Activated naive CD4-positive, alpha-beta T cell treated with anti-CD3 and anti-CD28 coated beads for 36 hours (primary cell): ENCODE results near the gene TRDN. TPM values are rescaled to one million over a fixed set of nuclear protein-coding genes. Genes with fewer than 3 reads are reported as not detected.

ENCODE experiments used
- CTCF ChIA-PET: fragments of 350-600 bp; sonication (Branson Sonifier 250); formaldehyde crosslinking; loops from one replicate; lab custom pipeline; 2021; ENCODE audit warnings: antibody characterized with exemption; lab: Charles Lee
- DNase-seq: peaks from one replicate; pipeline ENCODE4 v3.0.0-alpha.2; 2020
- H3K27ac Mint-ChIP-seq: one replicate; pipeline ENCODE4 v1.8.0; 2021; ENCODE audit warnings: mild to moderate bottlenecking, mixed read lengths
- H3K27me3 Mint-ChIP-seq: one replicate; pipeline ENCODE4 v1.8.0; 2021; ENCODE audit warnings: low read depth, mixed read lengths
- H3K36me3 Mint-ChIP-seq: one replicate; pipeline ENCODE4 v1.8.0; 2021; ENCODE audit warnings: low read depth, mixed read lengths
- H3K4me1 Mint-ChIP-seq: one replicate; pipeline ENCODE4 v1.8.0; 2021; ENCODE audit warnings: low read depth, mixed read lengths
- H3K4me3 Mint-ChIP-seq: one replicate; pipeline ENCODE4 v1.8.0; 2021; ENCODE audit warnings: mild to moderate bottlenecking, moderate library complexity, mixed read lengths
- H3K9me3 Mint-ChIP-seq: one replicate; pipeline ENCODE4 v1.8.0; 2021; ENCODE audit warnings: mixed read lengths
- intact Hi-C: fragments of 100-400 bp; cut with micrococcal nuclease; formaldehyde crosslinking; loops from one replicate; pipeline ENCODE4 v1.15.1; 2023
- total RNA-seq, 2 experiments: library from RNA; stranded (reverse); gene quantifications; one replicate each; pipeline ENCODE4 v1.2.3, GENCODE V29; 2021

The TRDN gene
- total RNA-seq, 2 experiments from 2014 or later = not detected

DNA sequence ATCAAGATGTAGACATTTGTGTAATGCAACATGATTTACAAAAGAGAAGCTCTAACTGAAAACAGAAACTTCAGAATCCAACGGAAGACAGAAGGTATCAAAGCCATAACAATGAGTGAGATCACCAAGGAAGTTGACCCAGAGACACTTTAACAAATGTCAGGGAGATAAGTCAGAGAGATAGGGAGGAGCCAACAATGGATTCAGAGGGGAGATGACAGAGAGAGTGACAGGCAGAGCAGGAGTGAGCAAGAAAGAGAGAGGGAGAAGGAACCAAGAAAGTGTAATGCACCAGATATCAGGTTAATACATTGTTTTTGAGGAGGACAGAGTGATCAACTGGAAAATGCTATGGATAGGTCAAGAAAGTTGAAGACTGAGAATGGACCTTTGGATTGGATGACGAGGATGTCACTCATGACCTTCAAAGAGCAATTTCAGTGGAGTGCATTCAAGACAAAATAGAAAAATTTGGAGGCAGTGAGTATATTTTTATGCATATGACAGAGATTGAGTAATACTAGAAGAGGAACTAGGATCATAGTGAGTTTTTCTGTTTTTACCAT, 86.6 kb downstream of the TRDN start:
- intact Hi-C loops = no loop called here
- no peak overlapping the region for H3K4me3 Mint-ChIP-seq
- no peak overlapping the region for H3K27ac Mint-ChIP-seq
- DNase-seq = no peak
- H3K36me3 Mint-ChIP-seq = no peaks in the 10 kb centered on the region
- no peaks in the 10 kb centered on the region for H3K4me1 Mint-ChIP-seq
- H3K9me3 Mint-ChIP-seq = no peaks in the 10 kb centered on the region
- CTCF ChIA-PET = no interaction called here
- H3K27me3 Mint-ChIP-seq = no peaks in the 10 kb centered on the region

DNA sequence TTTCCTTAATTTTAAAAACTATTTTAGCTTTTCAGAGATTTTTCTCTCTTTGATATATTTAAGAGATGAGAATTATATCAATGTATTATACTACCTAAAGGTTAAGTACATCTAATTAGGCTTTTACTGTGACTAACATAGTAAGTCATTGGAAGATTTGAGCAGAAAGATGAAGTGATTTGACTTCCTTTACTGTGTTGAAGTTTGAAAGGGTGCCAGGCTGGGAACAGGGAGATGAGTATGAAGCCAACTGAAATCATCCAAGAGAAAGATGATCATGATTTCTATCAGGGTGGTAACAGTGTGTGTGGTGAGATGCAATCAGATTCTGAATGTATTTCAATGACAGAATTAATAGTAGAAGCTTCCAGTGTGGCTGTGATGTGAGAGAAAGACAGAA, 87.3 kb downstream of the TRDN start:
- H3K4me1 Mint-ChIP-seq = no peaks in the 10 kb centered on the region
- no peak overlapping the region for H3K27ac Mint-ChIP-seq
- no peak overlapping the region for H3K4me3 Mint-ChIP-seq
- CTCF ChIA-PET = no interaction called here
- no peak for DNase-seq
- H3K9me3 Mint-ChIP-seq = no peaks in the 10 kb centered on the region
- H3K36me3 Mint-ChIP-seq = no peaks in the 10 kb centered on the region
- H3K27me3 Mint-ChIP-seq = no peaks in the 10 kb centered on the region
- intact Hi-C loops = no loop called here

DNA sequence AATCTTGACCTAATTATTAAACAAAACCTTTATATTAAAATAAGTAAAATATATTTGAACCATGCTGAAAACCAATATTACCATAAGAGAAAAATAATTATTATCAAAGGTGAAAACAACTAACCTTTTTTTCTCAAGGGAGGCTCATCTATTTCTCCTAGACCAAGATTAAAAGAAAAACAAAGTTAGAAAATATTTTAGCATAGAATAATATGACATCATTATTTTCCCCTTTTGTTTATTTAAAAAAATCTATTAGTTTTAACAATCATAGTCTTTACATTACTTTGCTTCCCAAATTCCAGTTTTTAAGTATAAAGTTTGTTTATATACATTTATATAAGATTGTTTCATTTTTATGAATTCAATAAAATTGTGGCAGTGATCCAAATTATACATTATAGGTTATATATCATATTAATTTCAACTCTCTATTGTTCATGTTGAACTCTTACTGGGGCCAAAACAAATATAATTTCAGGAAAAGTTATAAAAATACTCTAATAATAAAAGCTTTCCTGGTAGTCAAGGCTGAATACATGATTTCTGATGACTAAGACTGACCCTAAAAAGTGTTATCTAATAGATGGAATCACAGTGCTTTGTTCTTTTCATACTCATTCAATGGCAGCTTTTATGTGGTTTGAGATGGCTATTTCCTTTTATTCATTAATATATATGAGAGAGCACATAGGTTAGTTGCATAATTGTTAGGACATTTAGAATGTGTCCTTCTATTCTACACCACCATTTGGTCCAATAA, 89.4 kb downstream of the TRDN start:
- H3K9me3 Mint-ChIP-seq = no peaks in the 10 kb centered on the region
- no peak overlapping the region for H3K27ac Mint-ChIP-seq
- no peak for DNase-seq
- no peak overlapping the region for H3K4me3 Mint-ChIP-seq
- H3K27me3 Mint-ChIP-seq = no peaks in the 10 kb centered on the region
- no peaks in the 10 kb centered on the region for H3K4me1 Mint-ChIP-seq
- no peaks in the 10 kb centered on the region for H3K36me3 Mint-ChIP-seq
- CTCF ChIA-PET = no interaction called here
- intact Hi-C loops = no loop called here

DNA sequence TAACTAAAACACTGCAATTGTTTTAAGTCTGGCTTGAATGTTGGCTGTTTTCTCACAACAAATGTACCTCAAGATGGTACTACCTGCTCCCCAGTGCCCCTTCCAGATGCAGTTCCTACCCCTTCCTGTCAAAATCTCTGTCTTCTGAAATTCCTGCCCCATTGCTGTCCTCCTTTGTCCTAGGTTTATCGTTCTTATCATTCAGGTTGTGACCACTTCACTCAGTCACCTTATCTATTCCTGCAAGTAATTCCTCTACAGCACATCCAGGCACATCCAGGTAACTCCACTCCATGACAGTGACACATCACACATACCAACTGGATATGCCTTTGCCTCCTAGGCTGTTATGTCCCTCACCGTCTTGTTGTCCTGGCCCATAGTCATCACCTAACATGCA, 90.2 kb downstream of the TRDN start:
- H3K4me3 Mint-ChIP-seq = no peak overlapping the region
- CTCF ChIA-PET = no interaction called here
- intact Hi-C loops = no loop called here
- H3K36me3 Mint-ChIP-seq = no peaks in the 10 kb centered on the region
- H3K27ac Mint-ChIP-seq = no peak overlapping the region
- no peak for DNase-seq
- no peaks in the 10 kb centered on the region for H3K9me3 Mint-ChIP-seq
- H3K4me1 Mint-ChIP-seq = no peaks in the 10 kb centered on the region
- no peaks in the 10 kb centered on the region for H3K27me3 Mint-ChIP-seq

DNA sequence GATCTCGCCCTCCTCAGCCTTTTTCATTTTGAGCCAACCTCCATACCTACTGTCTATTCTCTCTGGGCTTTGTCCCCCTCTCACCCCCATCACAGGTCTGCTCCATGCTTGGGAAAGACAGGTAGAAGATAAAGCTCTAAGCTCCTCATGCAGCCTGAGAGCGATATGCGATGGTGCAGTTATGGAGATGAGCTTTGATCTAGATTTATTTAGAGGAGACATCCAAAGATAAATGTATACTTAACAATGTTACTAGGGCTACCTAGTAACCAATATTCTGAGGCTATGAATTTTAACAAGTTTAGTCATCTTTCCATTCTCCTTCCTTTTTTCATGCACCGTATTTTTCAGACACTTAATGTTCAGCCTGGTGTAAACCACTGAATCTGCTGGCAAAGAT, 95.3 kb downstream of the TRDN start:
- Mint-ChIP-seq H3K27me3 (no peaks in the 10 kb centered on the region), H3K4me1 (no peaks in the 10 kb centered on the region), H3K9me3 (no peaks in the 10 kb centered on the region), H3K4me3 (no peak overlapping the region), H3K27ac (no peak overlapping the region), H3K36me3 (no peaks in the 10 kb centered on the region)
- intact Hi-C loops = no loop called here
- CTCF ChIA-PET = no interaction called here
- no peak for DNase-seq

DNA sequence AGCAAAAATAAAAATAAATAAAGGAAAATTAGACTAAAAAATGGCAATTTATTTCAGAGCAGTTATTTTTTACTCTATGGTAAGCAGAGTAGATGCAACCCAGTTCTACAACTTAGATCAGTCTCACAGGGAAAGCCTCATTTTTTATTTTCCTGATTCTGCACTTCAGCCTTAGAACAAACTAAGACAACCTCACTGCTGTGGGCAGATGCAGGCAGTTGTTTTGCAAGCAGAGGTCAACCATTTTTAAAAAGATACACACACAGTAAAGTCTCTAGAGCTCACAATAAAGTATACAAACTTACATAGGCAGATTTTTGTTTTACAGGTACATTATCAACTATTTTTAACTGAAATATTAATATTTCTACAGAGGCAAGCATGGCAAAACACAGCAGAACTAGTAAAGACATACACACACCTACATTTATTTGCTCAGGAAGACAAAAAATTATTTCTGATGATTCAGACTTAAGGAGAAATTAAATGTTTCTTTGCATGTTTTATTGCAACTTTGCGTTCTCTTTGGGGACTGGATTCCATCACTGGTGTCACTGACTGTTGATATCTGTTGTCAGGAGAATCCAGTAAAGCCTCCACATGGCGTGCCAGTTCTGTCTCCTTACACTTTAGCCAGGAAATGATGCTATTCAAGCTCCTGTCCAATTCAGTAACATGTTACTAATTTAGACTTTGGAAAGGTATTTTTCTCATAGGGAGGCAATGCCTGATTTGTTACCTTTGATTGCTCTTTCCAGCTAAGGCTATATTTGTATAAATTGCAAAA, 102.7 kb downstream of the TRDN start:
- CTCF ChIA-PET = no interaction called here
- no peaks in the 10 kb centered on the region for H3K27me3 Mint-ChIP-seq

DNA sequence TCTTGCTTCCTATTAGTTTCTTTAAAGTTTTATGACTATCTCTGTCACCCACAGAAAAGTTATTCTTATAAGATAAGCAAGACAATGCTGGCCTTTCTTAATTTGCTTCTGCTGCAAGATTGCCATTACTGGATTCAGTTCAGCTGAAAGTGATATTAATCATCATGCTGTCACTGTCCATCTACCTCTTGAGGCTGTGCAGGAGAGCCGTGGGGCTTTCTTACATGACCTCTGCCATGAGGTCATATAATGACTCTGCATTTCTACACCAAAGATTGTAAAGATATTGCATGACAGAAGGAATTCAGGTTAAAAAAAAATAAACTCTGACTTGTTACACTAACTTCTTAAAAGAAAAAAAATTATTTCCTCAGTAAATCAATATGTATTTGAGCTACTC, 106.9 kb downstream of the TRDN start:
- CTCF ChIA-PET = interaction anchor here (0.6 to 0.7 kb wide), 2 partner anchors 208 to 1833 kb away, joined by 3 read pairs; no protein-coding TSS in a partner anchor
- no peak for DNase-seq
- Mint-ChIP-seq H3K27ac (no peak overlapping the region), H3K9me3 (no peaks in the 10 kb centered on the region), H3K4me1 (no peaks in the 10 kb centered on the region), H3K4me3 (no peak overlapping the region), H3K27me3 (no peaks in the 10 kb centered on the region), H3K36me3 (no peaks in the 10 kb centered on the region)
- intact Hi-C loops = no loop called here

More for the DNA sequence above, 102.7 kb downstream of the TRDN start:
- Mint-ChIP-seq H3K4me1 (no peaks in the 10 kb centered on the region), H3K4me3 (no peak overlapping the region), H3K36me3 (no peaks in the 10 kb centered on the region), H3K9me3 (no peaks in the 10 kb centered on the region), H3K27ac (no peak overlapping the region)
- no peak for DNase-seq
- intact Hi-C loops = no loop called here

DNA sequence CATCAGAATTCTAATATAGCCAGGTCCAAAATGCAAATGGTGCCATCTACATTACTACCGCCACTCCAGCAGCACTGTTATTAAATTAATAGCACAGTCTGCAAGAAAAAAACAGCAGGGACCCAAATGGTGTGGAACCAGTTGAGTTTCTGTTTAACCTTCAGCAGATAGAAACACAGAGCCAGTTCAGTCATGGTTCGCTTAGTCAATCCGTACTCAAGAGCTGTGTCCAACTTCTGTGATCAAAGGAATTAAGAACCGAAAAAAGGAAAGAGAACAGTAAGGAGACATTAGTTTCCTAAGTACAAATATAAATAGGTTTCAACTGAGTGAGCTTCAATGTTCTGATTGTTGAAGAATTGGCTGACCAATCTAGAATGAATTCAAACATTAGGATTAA, 107.7 kb downstream of the TRDN start:
- CTCF ChIA-PET = no interaction called here
- H3K4me1 Mint-ChIP-seq = no peaks in the 10 kb centered on the region
- no peak overlapping the region for H3K4me3 Mint-ChIP-seq
- no peak for DNase-seq
- no peaks in the 10 kb centered on the region for H3K36me3 Mint-ChIP-seq
- intact Hi-C loops = no loop called here
- no peak overlapping the region for H3K27ac Mint-ChIP-seq
- H3K9me3 Mint-ChIP-seq = no peaks in the 10 kb centered on the region
- H3K27me3 Mint-ChIP-seq = no peaks in the 10 kb centered on the region

DNA sequence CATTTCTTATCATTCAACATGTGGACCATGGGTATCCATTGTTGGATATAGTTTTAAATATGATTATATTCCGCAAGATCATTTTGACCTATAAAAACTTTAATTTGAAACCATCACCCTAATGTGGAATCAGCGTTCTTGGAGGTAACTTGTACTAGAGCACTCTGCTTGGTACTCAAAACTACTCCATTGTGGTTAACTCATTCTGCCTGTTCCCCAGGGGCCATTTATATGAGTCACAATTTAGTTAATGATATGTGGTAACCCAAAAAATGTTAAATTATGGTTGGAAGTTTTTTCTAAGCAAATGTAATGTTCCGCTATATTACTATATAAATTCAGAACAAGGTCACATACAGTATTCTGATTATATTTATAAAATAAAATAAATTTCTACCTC, 109.3 kb downstream of the TRDN start:
- CTCF ChIA-PET = no interaction called here
- no peak for DNase-seq
- Mint-ChIP-seq H3K4me3 (no peak overlapping the region), H3K9me3 (no peaks in the 10 kb centered on the region), H3K4me1 (no peaks in the 10 kb centered on the region), H3K27me3 (no peaks in the 10 kb centered on the region), H3K27ac (no peak overlapping the region), H3K36me3 (no peaks in the 10 kb centered on the region)
- intact Hi-C loops = no loop called here

DNA sequence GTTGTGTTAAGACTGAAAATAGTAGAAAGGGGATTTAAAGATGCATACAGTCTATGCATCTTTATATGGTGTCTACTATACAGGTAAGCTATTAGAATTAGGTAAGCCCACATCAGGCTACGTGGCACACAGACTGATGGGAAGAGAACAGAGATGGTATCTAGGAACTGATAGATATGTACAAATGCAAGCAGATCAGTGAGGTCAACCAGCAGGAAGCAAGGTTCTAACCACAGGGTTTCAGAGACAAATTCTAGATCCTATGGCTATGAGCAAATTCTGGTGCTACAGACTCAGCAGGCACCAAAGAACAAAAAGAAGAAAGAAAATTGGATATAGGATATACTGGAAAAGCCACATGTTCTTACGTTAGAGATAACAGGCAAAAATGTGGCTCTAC, 110.6 kb downstream of the TRDN start:
- Mint-ChIP-seq H3K9me3 (no peaks in the 10 kb centered on the region), H3K4me3 (no peak overlapping the region), H3K27ac (no peak overlapping the region), H3K27me3 (no peaks in the 10 kb centered on the region), H3K36me3 (no peaks in the 10 kb centered on the region), H3K4me1 (no peaks in the 10 kb centered on the region)
- DNase-seq = no peak
- CTCF ChIA-PET = no interaction called here
- intact Hi-C loops = no loop called here

DNA sequence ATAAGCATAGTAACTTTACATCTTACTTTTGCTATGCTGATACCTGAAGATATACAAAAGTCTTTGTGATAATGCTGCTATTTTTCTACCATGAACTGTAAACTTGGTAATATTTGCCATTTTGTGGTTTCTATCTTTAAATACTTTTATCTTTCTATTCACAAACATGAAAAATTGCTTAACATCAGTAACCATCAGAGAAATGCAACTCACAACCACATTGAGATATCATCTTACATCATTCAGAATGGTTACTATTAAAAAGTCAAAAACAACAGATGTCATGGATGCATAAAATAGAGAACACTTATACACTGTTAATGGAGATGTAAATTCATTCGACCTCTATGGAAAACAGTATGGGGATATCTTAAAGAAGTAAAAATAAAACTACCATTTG, 112.0 kb downstream of the TRDN start:
- DNase-seq = no peak
- H3K36me3 Mint-ChIP-seq = no peaks in the 10 kb centered on the region
- intact Hi-C loops = no loop called here
- CTCF ChIA-PET = no interaction called here
- H3K4me1 Mint-ChIP-seq = no peaks in the 10 kb centered on the region
- no peaks in the 10 kb centered on the region for H3K9me3 Mint-ChIP-seq
- no peak overlapping the region for H3K27ac Mint-ChIP-seq
- H3K27me3 Mint-ChIP-seq = no peaks in the 10 kb centered on the region
- H3K4me3 Mint-ChIP-seq = no peak overlapping the region

DNA sequence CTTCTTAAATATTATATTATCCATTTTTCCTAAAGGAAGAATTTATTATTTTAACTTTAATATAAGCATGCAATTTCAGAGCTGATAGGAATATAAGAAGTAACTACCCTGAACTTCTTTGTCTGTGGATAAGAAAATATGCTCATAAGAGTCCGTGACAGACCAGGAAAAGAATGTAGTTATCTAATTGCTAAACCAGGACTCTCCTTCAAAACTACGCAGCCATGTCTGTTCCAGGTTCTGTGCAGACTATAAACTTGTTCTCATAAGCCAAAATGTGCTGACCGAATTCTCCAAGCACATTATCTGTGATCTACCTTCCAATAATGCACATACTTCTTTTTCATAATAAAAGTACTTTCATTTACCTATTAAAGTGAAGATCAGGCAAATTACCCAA, 116.5 kb downstream of the TRDN start:
- no peaks in the 10 kb centered on the region for H3K4me1 Mint-ChIP-seq
- DNase-seq = no peak
- no peaks in the 10 kb centered on the region for H3K36me3 Mint-ChIP-seq
- intact Hi-C loops = no loop called here
- no peaks in the 10 kb centered on the region for H3K27me3 Mint-ChIP-seq
- no peaks in the 10 kb centered on the region for H3K9me3 Mint-ChIP-seq
- no peak overlapping the region for H3K4me3 Mint-ChIP-seq
- CTCF ChIA-PET = no interaction called here
- no peak overlapping the region for H3K27ac Mint-ChIP-seq

DNA sequence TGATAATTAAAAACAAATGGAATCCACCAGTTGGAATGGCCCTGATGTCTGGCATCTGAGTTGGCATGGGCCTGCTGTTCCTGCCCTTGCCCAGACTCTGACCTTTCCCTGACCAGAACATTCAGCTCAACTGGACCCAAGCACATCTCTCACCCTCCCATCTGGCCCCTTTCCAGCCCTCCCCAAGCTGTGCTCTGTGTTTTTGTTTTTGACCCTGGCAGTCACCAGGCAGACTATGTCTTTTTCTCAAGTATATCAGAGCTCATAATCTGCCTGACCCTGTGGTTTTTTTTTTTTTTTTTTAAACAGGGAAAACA, 117.6 kb downstream of the TRDN start:
- H3K4me3 Mint-ChIP-seq = no peak overlapping the region
- no peak overlapping the region for H3K27ac Mint-ChIP-seq
- intact Hi-C loops = no loop called here
- no peak for DNase-seq
- H3K9me3 Mint-ChIP-seq = no peaks in the 10 kb centered on the region
- CTCF ChIA-PET = no interaction called here
- no peaks in the 10 kb centered on the region for H3K27me3 Mint-ChIP-seq
- no peaks in the 10 kb centered on the region for H3K4me1 Mint-ChIP-seq
- H3K36me3 Mint-ChIP-seq = no peaks in the 10 kb centered on the region
